HG02885 (cell line): Measurements from ENCODE around the gene FBXO2.
A peak's percentile ranks its signal among the peaks of the same experiment; 100 is the strongest.

ENCODE experiments used
- ATAC-seq: cut with Tn5 transposase; IDR thresholded peaks from one replicate; pipeline ENCODE4 v1.9.1; 2021; ENCODE audit warnings: mild to moderate bottlenecking; ENCODE audit not compliant: unreplicated experiment, poor library complexity

The FBXO2 gene, protein sequence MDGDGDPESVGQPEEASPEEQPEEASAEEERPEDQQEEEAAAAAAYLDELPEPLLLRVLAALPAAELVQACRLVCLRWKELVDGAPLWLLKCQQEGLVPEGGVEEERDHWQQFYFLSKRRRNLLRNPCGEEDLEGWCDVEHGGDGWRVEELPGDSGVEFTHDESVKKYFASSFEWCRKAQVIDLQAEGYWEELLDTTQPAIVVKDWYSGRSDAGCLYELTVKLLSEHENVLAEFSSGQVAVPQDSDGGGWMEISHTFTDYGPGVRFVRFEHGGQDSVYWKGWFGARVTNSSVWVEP

DNA sequence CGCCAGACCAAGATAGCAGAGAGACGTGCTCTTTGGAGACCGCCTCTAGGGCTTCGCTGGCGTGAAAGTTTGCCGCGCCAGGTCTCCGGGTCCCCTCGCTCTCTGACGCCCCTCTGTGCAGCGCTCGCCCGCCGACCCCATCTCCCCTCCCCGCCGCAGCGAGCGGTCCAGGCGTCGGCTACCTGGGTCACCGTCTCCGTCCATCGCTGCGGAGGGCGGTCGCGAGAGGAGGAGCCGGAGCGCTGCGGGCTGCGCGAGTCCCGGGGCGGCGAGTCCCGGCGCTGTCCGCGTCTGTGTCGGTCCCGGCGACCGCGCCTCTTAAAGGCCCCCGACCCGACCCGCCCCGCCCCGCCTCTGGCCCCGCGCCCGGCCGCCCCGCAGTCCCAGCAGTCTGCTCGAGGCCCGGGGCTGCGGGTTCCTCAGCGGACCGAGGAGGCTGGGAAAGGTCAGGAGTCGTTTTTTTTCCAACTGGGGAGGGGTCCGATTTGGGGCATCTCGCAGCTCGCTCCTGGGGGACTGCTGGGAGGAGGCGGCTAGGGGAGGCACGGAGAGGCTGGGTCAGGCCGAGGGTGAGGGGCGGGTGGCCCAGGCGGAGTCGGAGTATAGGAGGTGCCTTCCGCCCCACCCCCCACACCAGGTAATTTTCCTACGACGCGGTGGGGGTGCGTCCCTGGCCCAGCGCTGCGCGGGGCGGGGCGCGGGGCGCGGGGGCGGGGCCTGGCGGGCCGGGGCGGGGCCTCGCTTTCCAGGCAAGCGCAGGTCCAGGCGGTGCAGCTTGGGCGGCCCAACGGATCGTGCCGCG is at the start of gene FBXO2, which contains the start of gene FBXO44:
FBXO2 (minus strand) TSS at position 293 of the 802 bp plus-strand sequence; CDS start at position 204, 89 bp downstream.
FBXO44 (plus strand) TSS at position 741 of the 802 bp plus-strand sequence. CDS start 959 bp downstream, outside the sequence.
- peak; percentile 71 for ATAC-seq

DNA sequence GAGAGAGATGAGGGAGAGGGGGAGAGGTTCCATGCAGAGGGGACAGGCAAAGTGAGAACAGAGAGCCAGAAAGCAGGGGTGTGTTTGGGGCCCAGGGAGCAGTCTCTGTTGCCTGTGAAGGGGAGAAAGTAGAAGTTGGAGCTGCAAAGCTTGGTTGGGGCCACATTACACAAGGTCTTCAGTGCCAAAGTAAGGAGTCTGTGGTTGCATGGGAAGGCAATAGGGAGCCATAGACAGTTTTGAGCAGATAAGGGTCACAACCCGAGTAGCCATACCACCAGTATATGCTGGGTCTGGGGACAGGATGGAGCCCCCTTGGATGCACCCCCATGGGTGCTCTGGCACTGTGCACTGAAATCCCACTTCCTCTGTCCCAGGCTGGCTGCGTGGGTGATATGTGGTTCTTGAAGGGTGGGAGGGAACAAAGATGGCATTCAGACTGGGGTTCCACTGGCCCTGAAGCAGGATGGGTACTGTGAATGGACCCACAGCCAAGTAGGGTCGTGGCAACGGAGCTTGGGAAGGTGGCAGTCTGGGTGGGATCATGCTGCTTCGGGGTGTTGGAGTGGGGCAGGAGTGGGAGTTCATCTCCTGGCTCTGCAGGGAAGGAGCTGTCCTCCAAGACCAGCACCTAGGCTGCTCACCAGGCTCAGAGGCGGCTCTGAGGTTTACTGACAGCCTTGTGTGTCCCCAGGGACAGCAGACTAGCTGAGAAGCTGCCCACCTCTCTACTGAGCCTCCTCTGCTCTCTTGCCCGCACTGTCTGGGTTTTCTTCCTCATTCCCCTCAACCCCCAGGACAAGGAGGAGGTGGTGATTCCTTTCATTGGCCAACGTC is 49.3 kb upstream of the FBXO2 start:
- no peak for ATAC-seq

DNA sequence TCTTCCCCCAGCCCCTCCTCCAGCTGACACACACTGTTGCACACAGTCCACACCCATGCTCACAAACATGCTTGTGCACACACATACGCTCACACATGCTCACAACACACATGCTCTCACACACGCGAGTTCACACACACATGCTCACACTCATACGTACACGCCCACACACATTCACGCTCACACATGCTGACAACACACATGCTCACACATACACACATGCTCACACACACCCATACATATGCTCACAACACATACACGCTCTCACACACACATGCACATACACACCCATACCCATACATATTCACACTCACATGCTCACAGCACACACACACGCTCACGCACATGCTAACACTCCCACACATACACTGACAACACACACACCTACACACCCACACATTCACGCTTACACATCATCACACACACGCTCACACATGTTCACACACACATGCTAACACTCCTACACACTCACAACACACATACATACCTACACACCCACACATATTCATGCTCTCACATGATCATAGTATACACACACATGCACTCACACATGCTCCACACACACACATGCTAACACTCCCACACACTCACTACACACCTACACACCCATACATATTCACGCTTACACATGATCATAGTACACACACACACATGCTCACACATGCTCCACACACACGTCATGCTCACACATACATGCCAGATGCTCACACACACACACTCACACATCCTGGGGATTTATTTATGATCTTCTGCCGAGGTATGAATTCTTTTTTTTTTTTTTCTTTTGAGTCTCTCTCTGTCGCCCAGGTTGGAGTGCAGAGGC is 48.0 kb upstream of the FBXO2 start:
- no peak for ATAC-seq

DNA sequence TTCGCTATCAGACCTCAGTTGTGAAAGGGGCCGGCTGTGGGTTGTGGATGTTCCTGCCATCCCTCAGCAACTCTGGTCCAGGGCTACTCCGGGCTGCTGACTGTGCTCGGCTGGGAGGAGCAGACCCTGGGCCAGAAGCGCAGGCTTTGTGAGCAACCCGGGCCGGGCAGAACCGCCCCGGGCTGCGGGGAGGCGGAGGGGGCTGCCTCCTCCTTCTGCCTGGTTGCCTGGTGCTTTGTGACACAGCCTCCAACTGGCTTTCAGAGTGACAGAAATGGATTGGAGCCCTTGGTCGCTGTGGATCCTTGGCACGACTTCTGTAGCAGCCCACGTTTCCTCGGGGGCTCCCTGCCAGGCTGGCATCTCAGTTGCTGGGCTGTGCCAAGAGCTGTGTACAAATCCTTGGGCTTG is 47.3 kb upstream of the FBXO2 start:
- ATAC-seq, result no peak

DNA sequence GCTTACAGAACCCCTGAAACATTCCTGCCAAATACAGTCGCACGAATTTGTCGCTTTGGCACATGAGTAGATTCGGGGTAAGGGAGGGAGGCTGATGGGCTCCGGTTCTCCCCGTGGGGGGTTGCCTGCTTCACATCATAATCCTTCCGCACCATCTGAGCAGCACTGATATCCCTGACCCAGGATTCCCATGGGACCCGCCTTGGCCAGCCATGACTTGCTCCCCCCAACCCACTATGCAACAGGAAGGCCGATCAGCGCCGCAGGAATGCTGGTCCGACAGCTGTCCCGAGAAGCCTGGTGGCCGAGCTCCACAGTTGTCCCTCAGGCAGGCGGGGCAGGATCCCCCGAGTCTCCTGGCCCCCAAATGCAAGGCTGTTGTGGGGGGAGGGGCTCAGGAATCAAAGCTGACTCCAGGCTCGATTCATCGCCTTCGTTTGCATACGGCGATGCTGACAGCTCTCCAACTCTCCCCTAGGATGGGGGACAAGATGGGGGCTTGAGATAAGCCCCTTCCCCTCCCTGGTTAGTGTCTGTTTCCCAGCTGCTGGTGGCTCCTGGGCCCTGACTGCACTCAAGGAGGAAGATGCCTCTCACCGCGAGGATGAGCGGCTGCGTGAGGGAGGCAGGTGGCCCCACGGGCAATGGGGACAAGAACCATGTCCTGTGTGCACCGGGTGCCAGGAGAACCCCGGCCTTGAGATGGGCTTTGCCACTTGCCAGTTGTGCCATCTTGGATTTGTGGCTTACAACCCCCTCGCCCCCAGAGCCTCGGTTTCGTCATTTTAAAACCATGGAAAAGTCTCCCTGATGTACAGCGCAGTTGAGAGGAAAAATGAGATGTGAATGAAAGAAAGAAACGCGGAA is 46.6 kb upstream of the FBXO2 start:
- ATAC-seq, result no peak

DNA sequence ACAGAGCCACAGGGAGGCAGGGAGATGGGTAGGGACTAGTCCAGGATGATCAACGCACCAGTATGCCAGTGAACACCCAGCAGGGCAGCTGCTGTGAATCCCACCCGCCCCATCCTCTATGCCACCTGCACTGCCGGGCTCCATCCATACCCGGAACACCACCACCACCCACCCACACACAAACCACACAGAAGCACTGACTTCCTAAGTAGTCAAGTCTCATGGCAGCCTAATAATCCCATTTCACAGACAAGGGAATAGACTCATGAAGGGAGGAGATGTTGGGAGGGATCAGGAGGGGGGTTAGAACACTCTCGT is 43.6 kb upstream of the FBXO2 start:
- no peak for ATAC-seq

DNA sequence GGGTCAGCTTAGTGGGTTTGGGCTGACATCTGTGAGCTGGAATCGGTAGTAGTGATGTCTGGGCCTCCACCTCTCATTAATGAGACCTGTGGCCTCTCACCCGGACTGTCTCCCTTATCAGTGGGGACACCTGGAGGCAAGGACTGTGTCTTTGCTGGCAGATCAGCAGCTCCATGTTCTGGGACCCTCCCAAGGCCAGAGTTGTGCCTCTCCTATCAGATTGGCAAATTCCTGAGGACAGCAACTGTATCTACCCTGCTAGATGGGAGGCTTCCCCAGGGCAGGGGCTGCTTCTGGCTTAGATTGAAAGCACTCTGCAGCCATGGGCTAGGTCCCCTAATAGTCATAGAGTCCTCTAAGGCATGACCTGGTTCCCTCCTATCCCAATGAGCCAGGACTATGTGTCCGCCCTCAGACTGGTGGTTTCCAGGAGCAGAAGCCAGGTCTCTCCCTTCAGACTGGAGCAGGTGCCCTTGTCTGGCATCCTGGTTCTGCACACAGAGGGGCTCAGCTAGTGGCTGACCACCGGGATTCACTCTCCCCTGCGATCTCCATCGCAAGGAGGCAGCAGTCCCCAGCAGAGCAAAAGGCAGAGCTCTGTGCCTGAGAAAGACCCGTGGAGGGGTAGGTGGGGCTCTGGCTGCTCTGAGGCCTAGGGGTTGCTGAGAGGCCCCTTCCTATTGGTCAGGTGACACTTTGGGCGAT is 43.1 kb upstream of the FBXO2 start:
- ATAC-seq, result no peak

DNA sequence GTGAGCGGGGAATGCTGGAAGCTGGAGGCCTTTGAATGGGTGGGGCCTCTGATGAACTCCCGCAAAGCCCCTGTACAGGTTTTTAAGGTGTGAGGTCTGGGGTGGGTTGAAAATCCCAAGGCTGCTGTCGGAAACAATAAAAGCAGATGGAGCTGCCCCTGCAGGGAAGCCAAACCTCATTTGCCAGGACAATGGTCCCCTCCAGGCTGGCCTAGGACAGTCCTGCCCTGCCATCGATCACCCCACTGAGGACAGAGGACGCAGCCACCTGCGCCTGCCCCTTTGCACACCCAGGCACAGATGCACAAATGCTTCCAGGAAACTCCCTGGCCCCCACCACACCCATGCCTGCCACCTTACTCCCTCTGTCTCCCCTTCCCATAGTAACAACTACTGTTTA is 41.6 kb upstream of the FBXO2 start:
- ATAC-seq, result no peak

DNA sequence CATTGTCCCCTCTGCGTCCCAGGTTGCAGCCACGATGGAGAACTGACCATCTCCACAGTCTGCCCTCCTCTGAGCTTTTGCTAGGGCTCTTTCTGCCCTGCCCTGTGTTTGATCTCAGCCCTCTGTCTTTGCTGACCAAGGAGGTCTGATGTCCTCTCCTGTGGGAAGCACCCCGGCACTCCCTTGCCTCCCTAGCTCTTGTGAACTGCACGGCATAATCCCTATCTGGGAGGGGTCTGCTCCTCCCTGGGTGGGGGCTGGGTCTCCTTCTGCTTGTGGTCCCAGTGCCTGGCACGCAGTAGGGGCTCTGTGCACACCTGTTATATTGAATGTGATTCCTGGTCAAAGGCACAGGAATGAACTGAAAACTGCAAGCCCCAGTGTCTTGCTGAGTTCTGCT is 39.7 kb upstream of the FBXO2 start:
- no peak for ATAC-seq

DNA sequence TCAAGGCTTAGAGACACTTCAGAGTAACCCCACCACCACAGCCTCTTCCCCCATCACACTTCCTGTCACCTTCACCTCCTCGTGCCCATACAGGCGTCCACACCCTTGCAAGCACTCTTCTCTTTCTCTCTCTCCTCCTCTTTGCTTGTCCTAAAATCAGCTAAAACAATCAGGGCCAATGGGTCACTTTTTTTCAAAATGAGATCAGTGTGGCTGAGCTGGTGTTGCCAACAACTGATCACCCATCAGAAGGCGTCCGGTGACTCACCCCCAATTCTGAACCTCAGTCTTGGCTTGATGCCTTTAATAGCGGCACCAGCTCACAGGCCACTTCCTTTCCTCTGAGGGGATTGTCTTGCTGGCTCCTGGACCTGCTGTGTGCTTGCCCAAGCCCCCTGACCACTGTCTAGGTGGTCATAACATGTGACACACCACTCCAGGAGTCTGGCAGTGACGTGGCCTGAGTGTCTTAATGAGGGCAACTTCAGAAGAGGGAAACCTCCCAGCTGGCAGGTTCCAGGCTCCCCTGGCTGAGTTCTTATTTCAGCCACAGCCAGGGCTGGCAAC is 38.9 kb upstream of the FBXO2 start:
- ATAC-seq, result no peak

DNA sequence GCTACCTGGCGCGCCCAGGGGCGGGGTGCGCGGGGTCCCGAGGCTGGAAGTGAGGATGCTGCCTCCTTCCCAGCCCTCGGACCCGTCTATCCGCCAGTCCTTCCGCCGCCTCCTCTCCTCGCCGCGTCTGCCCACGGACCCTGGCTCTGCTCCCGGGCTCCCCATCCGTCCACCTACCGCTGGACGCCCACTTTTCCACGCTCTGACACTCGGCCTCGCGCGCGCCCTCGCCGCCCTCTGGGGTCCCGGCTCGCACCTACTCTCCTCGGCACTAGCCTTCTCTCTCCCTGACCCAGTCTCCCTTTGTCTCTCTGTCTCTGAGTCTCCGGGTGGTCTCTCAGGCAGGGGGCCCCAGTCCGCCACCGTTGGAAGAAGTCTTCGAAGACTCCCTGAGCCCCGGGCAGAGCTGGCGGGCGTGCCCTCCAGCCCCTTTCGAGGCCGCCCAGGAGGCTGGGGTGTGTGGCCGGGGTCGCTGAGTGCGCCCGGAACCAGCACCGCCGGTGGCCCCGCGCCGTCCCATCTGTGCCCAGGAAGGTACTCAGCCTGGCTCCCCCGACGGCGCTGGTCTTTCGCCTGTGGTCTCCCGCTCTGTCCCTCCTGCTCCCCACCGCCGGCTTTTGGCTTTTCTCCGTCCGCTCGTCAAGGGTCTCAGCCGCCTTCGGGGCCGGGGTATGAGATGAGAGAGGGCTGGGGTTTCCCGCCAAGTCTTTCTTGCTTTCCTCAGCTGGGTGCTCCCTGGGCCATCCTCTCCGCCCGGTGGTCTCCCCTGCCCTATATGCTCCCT is 37.9 kb upstream of the FBXO2 start:
- no peak for ATAC-seq

DNA sequence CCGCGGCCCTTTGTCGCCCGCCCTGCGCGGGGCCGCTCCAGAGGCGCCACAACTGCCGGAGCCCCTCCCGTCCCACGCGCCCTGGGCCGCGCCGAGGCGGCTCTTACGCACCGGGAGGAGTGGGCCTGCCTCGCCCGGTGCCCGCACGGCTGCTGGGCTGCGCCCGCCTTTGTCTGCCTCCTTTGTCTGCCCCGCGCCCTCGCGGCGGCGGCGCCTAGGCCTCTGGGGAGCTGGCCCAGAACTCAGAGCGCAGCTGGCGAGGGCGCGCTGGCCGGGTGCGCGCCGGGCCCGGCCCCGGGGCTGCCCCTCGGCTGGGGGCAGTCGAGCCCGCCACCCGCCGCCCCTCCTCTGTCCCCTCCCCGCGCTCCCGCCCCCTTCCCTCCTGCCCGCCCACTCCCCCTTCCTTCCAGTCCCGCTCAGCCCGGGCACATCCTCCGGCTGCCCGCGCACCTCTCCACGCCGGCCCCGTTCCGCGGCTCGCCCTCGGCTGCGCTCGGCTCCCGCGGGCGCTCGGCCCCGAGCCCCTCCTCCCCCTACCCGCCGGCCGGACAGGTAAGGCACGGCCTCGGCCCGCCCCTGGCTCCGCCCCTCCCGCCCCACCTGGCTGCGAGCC is 37.2 kb upstream of the FBXO2 start, which contains the start of gene DRAXIN:
DRAXIN (plus strand) TSS at position 409 of the 613 bp plus-strand sequence. CDS start 14,549 bp downstream, outside the sequence.
- no peak for ATAC-seq

DNA sequence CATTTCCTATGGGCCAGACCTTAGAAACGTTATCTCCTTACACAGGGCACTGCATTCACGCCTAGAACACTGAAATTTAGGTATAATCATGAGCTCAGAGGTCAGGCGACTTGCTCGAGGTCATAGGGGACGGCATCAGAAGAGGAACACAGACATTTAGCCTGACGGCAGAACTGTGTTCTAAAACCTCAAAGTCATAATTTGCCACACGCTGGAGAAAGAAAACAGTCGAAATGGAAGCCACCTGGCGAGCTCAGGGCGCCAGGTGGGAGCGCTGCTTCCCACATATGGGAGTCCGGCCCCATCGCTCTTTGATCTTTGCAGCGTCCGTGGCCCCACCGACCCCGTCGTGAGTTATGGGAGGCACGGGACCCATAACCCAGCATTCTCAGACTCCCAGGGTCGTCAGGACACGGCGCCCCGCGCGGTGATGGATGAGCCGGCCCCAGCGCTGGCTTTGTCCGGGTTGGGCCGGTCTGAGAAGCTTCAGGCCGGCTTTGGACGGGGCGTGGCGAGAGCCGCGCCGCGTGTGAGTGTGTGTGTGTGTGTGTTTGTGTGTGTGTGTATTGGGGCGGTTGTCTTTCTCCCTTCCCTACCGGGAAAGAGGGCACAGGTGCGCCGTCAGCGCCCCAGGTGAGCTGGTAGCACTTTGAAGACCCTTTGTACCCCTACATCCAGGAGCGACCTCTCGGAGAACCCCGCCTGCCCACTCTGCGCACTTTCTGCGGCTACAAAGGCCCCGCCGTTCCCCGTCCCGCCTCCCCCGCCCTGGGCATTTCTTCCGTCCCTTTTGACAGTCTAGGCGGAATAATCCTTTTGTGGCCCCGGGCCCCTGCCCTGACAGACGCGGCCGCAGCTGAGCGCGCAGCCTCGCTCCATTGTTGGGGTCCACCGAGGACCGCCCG is 36.4 kb upstream of the FBXO2 start:
- ATAC-seq, result no peak

DNA sequence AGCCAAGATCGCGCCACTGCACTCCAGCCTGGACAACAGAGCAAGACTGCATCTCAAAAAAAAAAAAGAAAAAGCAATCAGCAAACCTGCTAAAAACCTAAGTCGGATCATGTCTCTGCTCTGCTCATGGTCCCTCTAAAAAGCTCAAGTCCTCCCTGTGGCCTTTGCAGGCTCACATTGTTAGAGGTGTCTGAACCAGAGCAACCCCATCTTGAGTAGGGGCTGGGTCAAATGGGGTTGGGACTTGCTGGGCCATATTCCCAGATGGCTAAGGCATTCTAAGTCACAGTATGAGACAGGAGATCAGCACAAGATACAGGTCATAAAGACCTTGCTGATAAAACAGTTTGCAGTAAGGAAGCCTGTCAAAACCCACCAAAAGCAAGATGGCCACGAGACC is 34.3 kb upstream of the FBXO2 start:
- no peak for ATAC-seq

DNA sequence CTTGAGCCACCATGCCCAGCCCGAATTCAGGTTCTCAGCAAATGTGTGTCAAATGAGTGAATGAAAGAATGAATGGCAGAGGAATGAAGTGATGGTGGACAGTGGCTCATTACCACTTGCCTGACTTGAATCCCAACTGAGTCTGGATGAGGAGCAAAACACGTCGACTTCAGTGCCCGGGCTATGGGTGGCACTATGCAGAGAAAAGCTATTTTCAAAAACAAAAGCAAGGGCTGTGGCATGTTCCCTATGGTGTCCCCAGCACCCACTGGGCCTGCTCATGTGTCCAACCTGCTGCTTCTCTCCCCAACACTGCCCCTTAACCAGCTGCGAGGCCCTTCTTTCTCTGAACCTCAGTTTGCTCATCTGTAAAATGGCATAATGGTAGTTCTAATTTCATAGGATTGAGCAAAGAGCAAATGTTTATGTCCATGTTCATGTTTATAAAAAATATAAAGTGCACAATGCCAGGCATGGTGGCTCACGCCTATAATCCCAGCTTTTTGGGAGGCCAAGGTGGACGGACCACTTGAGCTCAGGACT is 31.1 kb upstream of the FBXO2 start:
- ATAC-seq, result no peak

DNA sequence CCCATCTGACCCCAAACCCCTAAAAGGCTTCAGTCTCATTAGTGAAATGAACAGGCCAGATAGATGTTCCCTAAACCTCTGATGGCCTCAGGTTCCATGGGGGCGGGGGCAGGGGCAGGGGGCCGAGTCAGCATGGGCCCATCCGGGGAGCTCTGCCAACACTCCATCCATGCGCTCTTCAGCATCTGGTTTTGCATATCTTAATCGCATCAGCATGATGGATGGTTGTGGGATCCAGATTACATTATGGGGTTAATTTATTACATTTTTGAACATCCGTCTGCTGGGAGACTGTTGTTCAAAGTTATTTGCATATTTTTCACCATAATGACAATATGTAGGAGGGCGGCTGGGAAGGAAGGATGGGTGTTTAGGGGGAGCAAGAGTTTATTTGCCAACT is 29.8 kb upstream of the FBXO2 start:
- ATAC-seq, result no peak
